Panc1 (cell line): ENCODE results near the gene PSTPIP1.

Source experiments
- CTCF ChIP-seq: fragments of 450-650 bp; IDR thresholded peaks from 2 replicates; pipeline ENCODE4 v1.5.1; 2017; ENCODE audit warnings: mild to moderate bottlenecking
- POLR2AphosphoS5 ChIP-seq: IDR thresholded peaks from 2 replicates; pipeline ENCODE4 v1.6.1; 2012; ENCODE audit warnings: mild to moderate bottlenecking, low read depth, low read length, moderate library complexity
- TCF7L2 ChIP-seq: IDR thresholded peaks from 2 replicates; pipeline ENCODE4 v1.6.1; 2011; ENCODE audit warnings: mild to moderate bottlenecking, low read depth, low read length, inconsistent platforms

DNA sequence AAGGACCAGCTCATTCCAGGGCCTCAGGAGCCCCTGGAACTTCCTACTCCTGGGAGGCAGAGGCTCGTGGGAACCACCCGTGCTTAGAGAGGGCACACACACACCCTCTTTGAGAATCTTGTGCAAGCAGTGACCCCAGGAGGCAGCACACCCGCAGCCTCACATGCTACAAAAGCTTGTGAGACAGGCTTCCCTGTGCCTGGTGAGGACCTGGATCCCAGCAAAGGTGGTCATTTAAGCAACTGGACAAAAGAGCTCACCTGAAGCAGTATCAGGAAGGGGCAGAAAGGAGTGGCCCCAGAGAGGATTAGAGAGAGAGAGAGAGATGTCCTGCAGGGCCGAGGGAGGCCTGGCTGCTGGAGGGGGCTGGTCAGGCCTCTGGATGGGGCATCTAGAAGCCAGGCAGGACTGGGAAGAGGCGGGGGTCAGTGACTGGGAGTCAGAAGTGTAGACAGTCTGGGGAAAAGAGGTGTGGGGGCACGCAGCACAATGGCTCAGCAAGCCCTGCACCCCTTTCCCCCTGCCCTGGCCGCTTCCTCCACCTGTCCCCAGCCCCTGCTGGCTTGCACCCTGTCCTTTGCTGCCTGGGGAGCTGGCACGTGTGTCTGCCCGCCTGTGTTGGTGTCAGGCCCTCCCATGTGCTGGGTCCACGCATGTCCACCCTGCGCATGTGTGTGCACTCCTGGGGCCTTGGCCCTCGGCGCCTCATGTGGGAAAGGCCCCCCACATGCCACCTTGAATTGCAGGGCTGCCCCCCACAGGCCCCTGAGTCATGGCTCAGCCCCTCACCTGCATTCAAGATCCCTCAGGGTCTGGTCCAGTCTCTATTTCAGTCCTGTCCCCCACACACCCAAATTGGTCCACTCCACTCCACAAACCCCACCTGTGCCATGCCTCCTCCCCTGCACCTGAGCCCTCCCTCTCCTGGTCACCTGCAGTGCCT is 39.1 kb downstream of the PSTPIP1 start:
- no peak for TF ChIP-seq CTCF
- no peak for TF ChIP-seq TCF7L2
- TF ChIP-seq POLR2AphosphoS5 = no peak
